SK-N-SH (cell line): ENCODE data around the gene GUK1. TPM values are rescaled to one million over a fixed set of nuclear protein-coding genes. Genes with fewer than 3 reads are reported as not detected.

Source experiments
- CTCF ChIA-PET: fragments of 300-600, 350-600 bp; formaldehyde crosslinking; extraction: SDS; loops from one replicate; lab custom pipeline; 2021; lab: Yijun Ruan, JAX
- POLR2A ChIA-PET: fragments of 350-600 bp; sonication (Branson Sonifier 250); formaldehyde crosslinking; extraction: SDS; loops from one replicate; lab custom pipeline; 2020; ENCODE audit warnings: antibody characterized with exemption, inconsistent platforms; lab: Yijun Ruan, JAX
- DNase-seq: peaks from one replicate; pipeline ENCODE4 v3.0.0; 2012
- H2AFZ ChIP-seq: fragments of 200-600 bp; sonication (generic); 2 replicates; pipeline ENCODE4 v1.8.1; 2016; ENCODE audit warnings: antibody characterized with exemption, mild to moderate bottlenecking, low read depth
- H3F3A ChIP-seq: fragments of 200-600 bp; sonication (generic); replicated peaks from 2 replicates; pipeline ENCODE3; 2016; ENCODE audit warnings: antibody characterized with exemption, mild to moderate bottlenecking; ENCODE audit not compliant: insufficient read depth
- H3K27ac ChIP-seq, 2 experiments: fragments of 200-500 bp in 1 of 2; fragments of 200-600 bp in 1 of 2; sonication (Bioruptor generic) in 1 of 2; sonication (generic), shearing (Covaris generic) in 1 of 2; 2 replicates each; pipeline versions ENCODE4 v1.5.1 to v1.6.1; 2014 to 2016; ENCODE audit warnings: low read depth in 2 of 2, inconsistent platforms in 1 of 2, low read length in 1 of 2, mild to moderate bottlenecking in 1 of 2, mixed read lengths in 1 of 2
- H3K27me3 ChIP-seq: fragments of 200-600 bp; sonication (generic), shearing (Covaris generic); 2 replicates; pipeline ENCODE4 v1.6.1; 2016; ENCODE audit warnings: mixed run types; ENCODE audit not compliant: insufficient read depth
- H3K36me3 ChIP-seq, 2 experiments: fragments of 200-500 bp in 1 of 2; fragments of 200-600 bp in 1 of 2; sonication (Bioruptor generic) in 1 of 2; sonication (generic) in 1 of 2; replicated peaks in 1 of 2; 2 replicates each; pipeline versions ENCODE3 to v1.5.1; 2014 to 2016; ENCODE audit warnings: low read length in 1 of 2, mild to moderate bottlenecking in 1 of 2; ENCODE audit not compliant: insufficient read depth in 2 of 2, control insufficient read depth in 1 of 2
- H3K4me1 ChIP-seq, 2 experiments: fragments of 200-500 bp in 1 of 2; fragments of 200-600 bp in 1 of 2; sonication (Bioruptor generic) in 1 of 2; sonication (generic), shearing (Covaris generic) in 1 of 2; 2 replicates each; pipeline versions ENCODE4 v1.5.1 to v1.6.1; 2014 to 2016; ENCODE audit warnings: low read depth in 1 of 2, low read length in 1 of 2, mixed run types in 1 of 2; ENCODE audit not compliant: insufficient read depth in 2 of 2, control insufficient read depth in 1 of 2
- H3K4me2 ChIP-seq: fragments of 200-600 bp; sonication (generic), shearing (Covaris generic); 2 replicates; pipeline ENCODE4 v1.6.1; 2017; ENCODE audit warnings: mixed run types
- H3K4me3 ChIP-seq, 2 experiments: fragments of 200-500 bp in 1 of 2; fragments of 200-600 bp in 1 of 2; sonication (Bioruptor generic) in 1 of 2; sonication (generic), shearing (Covaris generic) in 1 of 2; 2 replicates each; pipeline versions ENCODE4 v1.5.1 to v1.8.1; 2014 to 2016; ENCODE audit warnings: low read depth in 2 of 2, inconsistent platforms in 1 of 2, low read length in 1 of 2, mild to moderate bottlenecking in 1 of 2, mixed read lengths in 1 of 2, moderate library complexity in 1 of 2
- H3K79me2 ChIP-seq: fragments of 200-600 bp; sonication (generic); 2 replicates; pipeline ENCODE4 v1.8.1; 2017; ENCODE audit warnings: mild to moderate bottlenecking; ENCODE audit not compliant: insufficient read depth
- H3K9ac ChIP-seq: fragments of 200-600 bp; sonication (generic); 2 replicates; pipeline ENCODE4 v1.6.1; 2017; ENCODE audit warnings: mixed run types
- H3K9me2 ChIP-seq: fragments of 200-600 bp; sonication (generic); 2 replicates; pipeline ENCODE4 v1.6.1; 2017; ENCODE audit warnings: mixed run types
- H3K9me3 ChIP-seq: fragments of 200-600 bp; sonication (generic); 2 replicates; pipeline ENCODE4 v1.6.1; 2017; ENCODE audit warnings: mixed run types, mild to moderate bottlenecking, moderate library complexity
- H4K20me1 ChIP-seq: fragments of 200-600 bp; sonication (generic); 2 replicates; pipeline ENCODE4 v1.6.1; 2017; ENCODE audit warnings: mild to moderate bottlenecking, mixed run types; ENCODE audit not compliant: insufficient read depth
- CTCF ChIP-seq: fragments of 200-600 bp; sonication (generic); IDR thresholded peaks from 2 replicates; pipeline ENCODE4 v1.6.1; 2017; ENCODE audit warnings: antibody characterized with exemption, mild to moderate bottlenecking, moderate library complexity
- FOXM1 ChIP-seq: IDR thresholded peaks from 2 replicates; pipeline ENCODE4 v1.4.0; 2012; ENCODE audit warnings: low read depth, mild to moderate bottlenecking
- IRF3 ChIP-seq: fragments of 150-350 bp; IDR thresholded peaks from 2 replicates; pipeline ENCODE4 v1.6.1; 2016; ENCODE audit warnings: mild to moderate bottlenecking, low read depth, low read length
- MAX ChIP-seq: IDR thresholded peaks from 2 replicates; pipeline ENCODE4 v1.4.0; 2012; ENCODE audit warnings: low read depth
- POLR2AphosphoS5 ChIP-seq: IDR thresholded peaks from 2 replicates; pipeline ENCODE4 v1.6.1; 2012; ENCODE audit warnings: low read depth, low read length
- REST ChIP-seq: IDR thresholded peaks from 2 replicates; pipeline ENCODE4 v1.6.1; 2012; ENCODE audit warnings: mild to moderate bottlenecking, low read depth, low read length, moderate library complexity
- RFX5 ChIP-seq: IDR thresholded peaks from 2 replicates; pipeline ENCODE4 v1.6.1; 2012; ENCODE audit warnings: mild to moderate bottlenecking, improper control_type of control experiment, low read length
- TCF12 ChIP-seq: IDR thresholded peaks from 2 replicates; pipeline ENCODE4 v1.4.0; 2012
- TEAD4 ChIP-seq: IDR thresholded peaks from 2 replicates; pipeline ENCODE4 v1.4.0; 2012; ENCODE audit warnings: mild to moderate bottlenecking, borderline replicate concordance; ENCODE audit not compliant: insufficient read depth
- USF2 ChIP-seq: fragments of 150-350 bp; IDR thresholded peaks from 2 replicates; pipeline ENCODE4 v1.6.1; 2017; ENCODE audit warnings: antibody characterized with exemption, low read length, low read depth, borderline replicate concordance
- WGBS: methylation state at CpG from one replicate; pipeline ENCODE4 v1.1.6; 2017; ENCODE audit warnings: low lambda C conversion rate; 5-methylcytosine and 5-hydroxymethylcytosine counted together
- polyA plus RNA-seq, 3 experiments: library from polyadenylated mRNA; depleted of rRNA; stranded (reverse); fragments of >200 nt; gene quantifications; 2 replicates each; pipeline ENCODE4 v1.2.3, GENCODE V29; 2012

The GUK1 gene
- polyA plus RNA-seq, 1 of the 3 experiments (the other 2 are of a cell fraction) = 742 TPM

- no peaks in the 10 kb centered on the region for H3K36me3 ChIP-seq
- ChIA-PET POLR2A (no interaction called here), CTCF (interaction anchor here (0.6 kb wide), 1 partner anchor 16 kb away, joined by 3 read pairs; no protein-coding TSS in a partner anchor)
- no peaks in the 10 kb centered on the region for H3K27me3 ChIP-seq
- no peak overlapping the region for H3K4me2 ChIP-seq
- H2AFZ ChIP-seq = no peak overlapping the region
- H3K9me3 ChIP-seq = peaks cover 5% of the 10 kb centered on the region; the same call in 1 of the 2 replicates
- no peak overlapping the region for H3K4me3 ChIP-seq
- TF ChIP-seq TEAD4 (no peak), IRF3 (no peak), REST (no peak), POLR2AphosphoS5 (no peak), USF2 (no peak), MAX (no peak), FOXM1 (no peak), CTCF (no peak), TCF12 (no peak), RFX5 (no peak)
- DNase-seq = no peak
- no peak overlapping the region for H3K9ac ChIP-seq
- H3K9me2 ChIP-seq = no peaks in the 10 kb centered on the region
- 72% methylated on average over 5 of the region's 5 CpGs for WGBS
- H3K27ac ChIP-seq = no peak overlapping the region
- no peaks in the 10 kb centered on the region for H3K4me1 ChIP-seq
- H3F3A ChIP-seq = no peaks in the 10 kb centered on the region
- no peaks in the 10 kb centered on the region for H4K20me1 ChIP-seq
- no peaks in the 10 kb centered on the region for H3K79me2 ChIP-seq
Measured at GRCh38 chr1:228190778-228191177, 50.7 kb downstream of the GUK1 start.
